LoVo (cell line): ENCODE data around the gene TMEM120A.

Experiments used
- DNase-seq: peaks from one replicate; pipeline ENCODE4 v3.0.0-alpha.2; 2016; ENCODE audit warnings: low spot score

TMEM120A gene

GRCh38 chr7:75957021-75957736, 37.2 kb downstream of the TMEM120A start:
- DNase-seq = no peak

GRCh38 chr7:75955331-75955955, 39.0 kb downstream of the TMEM120A start:
- no peak for DNase-seq

- DNase-seq = no peak
Observed at GRCh38 chr7:75953931-75954330, 40.5 kb downstream of the TMEM120A start.

GRCh38 chr7:75953431-75953830, 41.0 kb downstream of the TMEM120A start:
- no peak for DNase-seq

- DNase-seq = no peak
Observed at GRCh38 chr7:75951506-75951905, 42.9 kb downstream of the TMEM120A start.

- DNase-seq = no peak
Observed at GRCh38 chr7:75950111-75950681, 44.2 kb downstream of the TMEM120A start.

- DNase-seq = no peak
Observed at GRCh38 chr7:75948179-75948578, 46.2 kb downstream of the TMEM120A start.

GRCh38 chr7:75946207-75946855, 48.1 kb downstream of the TMEM120A start:
- DNase-seq = no peak

- DNase-seq = no peak
Observed at GRCh38 chr7:75945297-75946168, 48.9 kb downstream of the TMEM120A start.

GRCh38 chr7:75944507-75944906, 49.9 kb downstream of the TMEM120A start:
- DNase-seq = no peak

GRCh38 chr7:75943864-75944263, 50.5 kb downstream of the TMEM120A start:
- peak; percentile 83 for DNase-seq

GRCh38 chr7:75938921-75939320, 55.5 kb downstream of the TMEM120A start:
- no peak for DNase-seq

- no peak for DNase-seq
Observed at GRCh38 chr7:75937958-75938786, 56.2 kb downstream of the TMEM120A start.
